Measurements from ENCODE around the gene ACVR1. TPM values are rescaled to one million over a fixed set of nuclear protein-coding genes. Genes with fewer than 3 reads are reported as not detected.

The ACVR1 gene
- total RNA-seq, 2 donors from 2014 or later, result 25.0 to 35.0 TPM

DNA sequence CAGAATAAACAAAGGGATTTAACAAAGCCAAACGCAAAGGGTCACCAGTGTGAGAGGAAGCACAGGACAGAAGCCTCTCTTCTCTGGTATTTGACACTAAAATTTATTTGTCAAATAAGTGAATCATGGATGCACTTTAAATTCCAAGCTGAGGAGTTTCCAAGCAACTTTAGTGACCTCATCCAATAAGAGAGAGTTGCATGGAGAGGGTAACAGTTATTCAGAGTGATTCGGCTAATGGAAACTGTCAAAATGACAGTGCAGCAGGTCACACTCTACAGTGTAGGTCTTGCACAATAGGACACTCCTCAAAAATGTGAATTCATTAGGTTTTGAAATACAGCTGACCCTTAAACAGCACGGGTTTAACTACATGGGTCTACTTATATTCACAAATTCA, 143.5 kb downstream of the ACVR1 start:
- no peaks in the 10 kb centered on the region for H3K9me3 ChIP-seq
- H3K36me3 ChIP-seq, result peaks cover 14% of the 10 kb centered on the region
- H3K4me1 ChIP-seq (ENCODE audit: control insufficient read depth in 1 of 2, low read depth in 2 of 2), result no peaks in the 10 kb centered on the region
- no peak for ATAC-seq (ENCODE audit: insufficient number of reproducible peaks, low FRiP score, low read depth)
- H3K4me3 ChIP-seq, result no peak overlapping the region
- no peak for DNase-seq (ENCODE audit: low spot score)
- TF ChIP-seq, protein P1, sequence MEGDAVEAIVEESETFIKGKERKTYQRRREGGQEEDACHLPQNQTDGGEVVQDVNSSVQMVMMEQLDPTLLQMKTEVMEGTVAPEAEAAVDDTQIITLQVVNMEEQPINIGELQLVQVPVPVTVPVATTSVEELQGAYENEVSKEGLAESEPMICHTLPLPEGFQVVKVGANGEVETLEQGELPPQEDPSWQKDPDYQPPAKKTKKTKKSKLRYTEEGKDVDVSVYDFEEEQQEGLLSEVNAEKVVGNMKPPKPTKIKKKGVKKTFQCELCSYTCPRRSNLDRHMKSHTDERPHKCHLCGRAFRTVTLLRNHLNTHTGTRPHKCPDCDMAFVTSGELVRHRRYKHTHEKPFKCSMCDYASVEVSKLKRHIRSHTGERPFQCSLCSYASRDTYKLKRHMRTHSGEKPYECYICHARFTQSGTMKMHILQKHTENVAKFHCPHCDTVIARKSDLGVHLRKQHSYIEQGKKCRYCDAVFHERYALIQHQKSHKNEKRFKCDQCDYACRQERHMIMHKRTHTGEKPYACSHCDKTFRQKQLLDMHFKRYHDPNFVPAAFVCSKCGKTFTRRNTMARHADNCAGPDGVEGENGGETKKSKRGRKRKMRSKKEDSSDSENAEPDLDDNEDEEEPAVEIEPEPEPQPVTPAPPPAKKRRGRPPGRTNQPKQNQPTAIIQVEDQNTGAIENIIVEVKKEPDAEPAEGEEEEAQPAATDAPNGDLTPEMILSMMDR (IDR thresholded peaks at IDR 0.05), result no peak
- H3K27ac ChIP-seq, result no peak overlapping the region
- H3K27me3 ChIP-seq (replicated peaks; ENCODE audit: insufficient read depth), result no peaks in the 10 kb centered on the region

DNA sequence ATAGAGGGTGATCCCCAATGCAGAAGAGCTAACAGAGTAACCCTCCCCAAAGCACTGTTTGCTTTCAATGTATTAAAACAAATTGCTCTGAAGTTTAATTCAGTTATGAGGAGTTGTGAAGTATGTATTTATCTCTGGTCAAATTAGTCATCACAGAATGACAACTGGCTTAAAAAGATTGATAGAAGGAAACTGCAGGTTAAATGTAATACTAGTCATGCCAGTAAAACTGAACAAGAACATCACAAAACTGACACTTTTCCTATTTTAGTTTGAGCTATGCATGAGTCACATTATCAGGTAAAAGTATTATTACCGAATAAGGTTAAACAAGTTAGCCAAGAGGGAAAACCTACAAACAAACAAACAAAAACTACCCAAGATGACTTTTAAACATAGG, 148.4 kb downstream of the ACVR1 start:
- H3K27ac ChIP-seq, result no peak overlapping the region
- H3K4me3 ChIP-seq, result no peak overlapping the region
- H3K27me3 ChIP-seq (replicated peaks; ENCODE audit: insufficient read depth), result no peaks in the 10 kb centered on the region
- no peaks in the 10 kb centered on the region for H3K4me1 ChIP-seq (ENCODE audit: control insufficient read depth in 1 of 2, low read depth in 2 of 2)
- TF ChIP-seq, protein P1 (IDR thresholded peaks at IDR 0.05), result no peak
- peaks cover 16% of the 10 kb centered on the region for H3K9me3 ChIP-seq
- no peak for ATAC-seq (ENCODE audit: insufficient number of reproducible peaks, low FRiP score, low read depth)
- DNase-seq (ENCODE audit: low spot score), result no peak
- H3K36me3 ChIP-seq, result no peaks in the 10 kb centered on the region

DNA sequence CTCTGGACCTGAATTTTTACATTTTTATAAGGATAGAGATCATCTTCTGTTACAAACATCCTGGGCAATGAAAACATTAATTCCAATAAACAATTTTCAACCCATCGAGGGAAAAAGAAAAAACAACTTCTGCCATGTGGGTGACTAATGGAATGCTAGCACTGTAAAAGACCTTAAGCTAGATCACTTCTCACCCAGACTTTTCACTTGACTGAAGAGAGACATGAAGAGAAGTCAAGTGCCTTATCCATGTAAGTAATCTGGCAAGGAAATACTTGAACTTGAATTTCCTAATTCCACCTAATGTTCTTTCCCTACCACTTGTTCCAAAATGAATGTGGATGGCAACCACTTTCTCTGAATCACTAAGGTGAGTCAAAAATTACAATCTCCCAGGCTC, 149.2 kb downstream of the ACVR1 start:
- ATAC-seq (ENCODE audit: insufficient number of reproducible peaks, low FRiP score, low read depth), result no peak
- TF ChIP-seq, protein P1 (IDR thresholded peaks at IDR 0.05), result no peak
- H3K36me3 ChIP-seq, result no peaks in the 10 kb centered on the region

DNA sequence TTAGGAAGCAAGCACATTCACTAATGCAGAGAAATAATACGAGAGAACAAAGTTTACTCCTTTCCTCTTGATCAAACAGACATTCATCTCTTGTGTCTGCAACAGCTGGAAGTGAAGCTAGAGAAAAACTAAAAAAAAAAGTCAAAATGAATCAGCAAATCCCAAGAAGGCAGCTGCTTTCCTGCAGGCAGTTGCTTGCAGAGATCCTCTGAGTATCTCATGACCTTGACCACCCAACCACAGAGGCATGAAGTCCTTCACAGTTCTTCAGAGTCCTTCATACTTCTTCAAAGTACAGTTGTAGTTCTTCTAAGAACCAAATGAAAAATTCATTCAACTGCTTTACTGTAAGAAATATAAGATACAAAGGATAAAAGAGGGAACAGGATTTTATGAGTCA, 150.3 kb downstream of the ACVR1 start:
- ATAC-seq (ENCODE audit: insufficient number of reproducible peaks, low FRiP score, low read depth), result no peak
- no peak overlapping the region for H3K27ac ChIP-seq
- H3K36me3 ChIP-seq, result no peaks in the 10 kb centered on the region
- H3K27me3 ChIP-seq (replicated peaks; ENCODE audit: insufficient read depth), result no peaks in the 10 kb centered on the region
- no peak overlapping the region for H3K4me3 ChIP-seq
- no peaks in the 10 kb centered on the region for H3K4me1 ChIP-seq (ENCODE audit: control insufficient read depth in 1 of 2, low read depth in 2 of 2)
- TF ChIP-seq, protein P1 (IDR thresholded peaks at IDR 0.05), result no peak
- H3K9me3 ChIP-seq, result peaks cover 30% of the 10 kb centered on the region
- DNase-seq (ENCODE audit: low spot score), result no peak

More for the DNA sequence above, 149.2 kb downstream of the ACVR1 start:
- Histone ChIP-seq H3K27ac (no peak overlapping the region), H3K4me1 (ENCODE audit: control insufficient read depth in 1 of 2, low read depth in 2 of 2) (no peaks in the 10 kb centered on the region), H3K9me3 (peaks cover 24% of the 10 kb centered on the region), H3K27me3 (replicated peaks; ENCODE audit: insufficient read depth) (no peaks in the 10 kb centered on the region), H3K4me3 (no peak overlapping the region)
- DNase-seq (ENCODE audit: low spot score), result no peak

DNA sequence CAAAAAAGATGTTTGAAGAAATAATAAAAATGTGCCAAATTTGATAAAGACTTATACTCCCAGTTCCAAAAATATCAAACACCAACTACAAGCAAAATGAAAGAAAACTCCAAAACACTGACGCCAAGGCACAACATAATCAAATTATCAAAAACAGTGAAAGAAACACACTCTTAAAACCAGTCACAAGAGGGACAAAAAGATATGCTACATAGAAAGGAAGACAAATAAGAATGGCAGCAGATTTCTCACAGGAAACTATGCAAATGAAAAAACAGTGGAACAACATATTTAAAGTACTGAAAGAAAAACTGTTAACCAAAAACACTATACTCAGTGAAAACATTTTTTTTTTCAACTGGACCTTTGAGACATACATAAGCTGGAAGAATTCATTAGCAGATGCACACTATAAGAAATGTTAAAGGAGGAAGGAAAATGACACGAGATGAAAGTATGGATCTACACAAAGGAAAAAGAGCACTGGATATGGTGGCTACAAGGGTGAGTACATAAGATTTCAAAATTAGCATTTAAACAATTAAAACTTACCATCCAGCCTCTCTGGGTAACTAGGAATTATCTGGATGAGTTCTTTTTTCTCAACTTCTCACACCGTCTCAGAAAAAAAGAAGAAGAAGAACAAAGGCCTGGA, 153.4 kb downstream of the ACVR1 start:
- no peak for DNase-seq (ENCODE audit: low spot score)
- Histone ChIP-seq H3K4me1 (ENCODE audit: control insufficient read depth in 1 of 2, low read depth in 2 of 2) (no peaks in the 10 kb centered on the region), H3K36me3 (no peaks in the 10 kb centered on the region), H3K27ac (no peak overlapping the region), H3K27me3 (replicated peaks; ENCODE audit: insufficient read depth) (no peaks in the 10 kb centered on the region), H3K9me3 (peaks cover 30% of the 10 kb centered on the region), H3K4me3 (no peak overlapping the region)
- ATAC-seq (ENCODE audit: insufficient number of reproducible peaks, low FRiP score, low read depth), result no peak
- TF ChIP-seq, protein P1 (IDR thresholded peaks at IDR 0.05), result no peak

All from thoracic aorta (tissue), 2 donors.